H9 (cell line): ENCODE measurements around the gene FARP1. TPM values are rescaled to one million over a fixed set of nuclear protein-coding genes. Genes with fewer than 3 reads are reported as not detected.

ENCODE experiments used
- DNase-seq: peaks from one replicate; pipeline ENCODE4 v3.0.0-alpha.2; 2017
- H2AFZ ChIP-seq: one replicate; pipeline ENCODE4 v1.6.1; 2013; ENCODE audit warnings: mild to moderate bottlenecking, low read length, control low read depth, moderate library complexity
- H2AK5ac ChIP-seq: 2 replicates; pipeline ENCODE4 v1.6.1; 2013; ENCODE audit warnings: low read length, control low read depth, mixed read lengths; ENCODE audit not compliant: insufficient read length
- H2BK120ac ChIP-seq: one replicate; pipeline ENCODE4 v1.6.1; 2013; ENCODE audit warnings: low read depth, mild to moderate bottlenecking, low read length, control low read depth, inconsistent platforms; ENCODE audit not compliant: poor library complexity, severe bottlenecking
- H2BK12ac ChIP-seq: 2 replicates; pipeline ENCODE4 v1.6.1; 2013; ENCODE audit warnings: low read length, control low read depth, mixed read lengths, low read depth; ENCODE audit not compliant: insufficient read length
- H2BK15ac ChIP-seq: 2 replicates; pipeline ENCODE4 v1.6.1; 2013; ENCODE audit warnings: low read depth, low read length, control low read depth
- H2BK20ac ChIP-seq: one replicate; pipeline ENCODE4 v1.6.1; 2013; ENCODE audit warnings: low read depth, mild to moderate bottlenecking, low read length, control low read depth, inconsistent platforms; ENCODE audit not compliant: poor library complexity, severe bottlenecking
- H2BK5ac ChIP-seq: 2 replicates; pipeline ENCODE4 v1.6.1; 2013; ENCODE audit warnings: low read length, control low read depth, mixed read lengths; ENCODE audit not compliant: insufficient read length
- H3K14ac ChIP-seq: 2 replicates; pipeline ENCODE4 v1.6.1; 2013; ENCODE audit warnings: low read length, control low read depth; ENCODE audit not compliant: insufficient read depth
- H3K18ac ChIP-seq: 2 replicates; pipeline ENCODE4 v1.6.1; 2013; ENCODE audit warnings: low read depth, mild to moderate bottlenecking, mixed read lengths, low read length, control low read depth; ENCODE audit not compliant: insufficient read length
- H3K23ac ChIP-seq: 2 replicates; pipeline ENCODE4 v1.6.1; 2013; ENCODE audit warnings: low read length, control low read depth, mixed read lengths, low read depth; ENCODE audit not compliant: insufficient read length
- H3K23me2 ChIP-seq: 2 replicates; pipeline ENCODE4 v1.6.1; 2013; ENCODE audit warnings: low read depth, mild to moderate bottlenecking, mixed read lengths, low read length, control low read depth; ENCODE audit not compliant: insufficient read length, poor library complexity, severe bottlenecking
- H3K27ac ChIP-seq: 2 replicates; pipeline ENCODE4 v1.5.1; 2013; ENCODE audit warnings: low read length, control low read depth, mixed read lengths, low read depth; ENCODE audit not compliant: insufficient read length
- H3K27me3 ChIP-seq: 2 replicates; pipeline ENCODE4 v1.6.1; 2013; ENCODE audit warnings: low read length, control low read depth, inconsistent platforms; ENCODE audit not compliant: insufficient read depth
- H3K4ac ChIP-seq: 2 replicates; pipeline ENCODE4 v1.6.1; 2013; ENCODE audit warnings: low read depth, mild to moderate bottlenecking, control low read depth, inconsistent platforms, low read length, moderate library complexity
- H3K4me1 ChIP-seq: 2 replicates; pipeline ENCODE4 v1.6.1; 2013; ENCODE audit warnings: low read length, control low read depth, inconsistent platforms; ENCODE audit not compliant: insufficient read depth
- H3K4me2 ChIP-seq: 2 replicates; pipeline ENCODE4 v1.6.1; 2013; ENCODE audit warnings: low read length, control low read depth, mixed read lengths; ENCODE audit not compliant: insufficient read length, insufficient read depth
- H3K56ac ChIP-seq: 2 replicates; pipeline ENCODE4 v1.6.1; 2013; ENCODE audit warnings: low read depth, mild to moderate bottlenecking, mixed read lengths, low read length, control low read depth; ENCODE audit not compliant: insufficient read length
- H3K79me1 ChIP-seq: 2 replicates; pipeline ENCODE4 v1.6.1; 2013; ENCODE audit warnings: low read depth, mild to moderate bottlenecking, moderate library complexity, low read length, control low read depth, inconsistent platforms; ENCODE audit not compliant: insufficient read depth, poor library complexity, severe bottlenecking
- H3K79me2 ChIP-seq: 2 replicates; pipeline ENCODE4 v1.6.1; 2013; ENCODE audit warnings: low read length, control low read depth, inconsistent platforms; ENCODE audit not compliant: insufficient read depth
- H3K9ac ChIP-seq: 2 replicates; pipeline ENCODE4 v1.6.1; 2013; ENCODE audit warnings: low read length, control low read depth, mixed read lengths; ENCODE audit not compliant: insufficient read length; ENCODE audit errors: extremely low read depth
- H3K9me3 ChIP-seq: one replicate; pipeline ENCODE4 v1.6.1; 2013; ENCODE audit warnings: low read depth, low read length, inconsistent platforms; ENCODE audit not compliant: control insufficient read depth
- H3T11ph ChIP-seq: one replicate; pipeline ENCODE4 v1.6.1; 2013; ENCODE audit warnings: mild to moderate bottlenecking, low read length, control low read depth, inconsistent platforms
- H4K20me1 ChIP-seq: one replicate; pipeline ENCODE4 v1.6.1; 2013; ENCODE audit not compliant: control insufficient read depth, insufficient read length, insufficient read depth
- H4K5ac ChIP-seq: 2 replicates; pipeline ENCODE4 v1.6.1; 2013; ENCODE audit warnings: low read depth, mild to moderate bottlenecking, mixed read lengths, low read length, control low read depth; ENCODE audit not compliant: insufficient read length
- H4K8ac ChIP-seq: replicated peaks from 2 replicates; pipeline ENCODE4 v1.6.1; 2013; ENCODE audit warnings: low read length, control low read depth, mixed read lengths, low read depth; ENCODE audit not compliant: insufficient read length
- H4K91ac ChIP-seq: 2 replicates; pipeline ENCODE4 v1.6.1; 2013; ENCODE audit warnings: low read depth, mild to moderate bottlenecking, moderate library complexity, mixed read lengths, low read length, control low read depth; ENCODE audit not compliant: insufficient read length
- H3K27ac Mint-ChIP-seq, 3 experiments: 2 replicates in 2 of 3; 3 replicates in 1 of 3; pipeline ENCODE4 v1.8.0; 2020 to 2021; ENCODE audit warnings: mixed read lengths in 3 of 3, mild to moderate bottlenecking in 1 of 3, moderate library complexity in 1 of 3
- H3K27me3 Mint-ChIP-seq: 2 replicates; pipeline ENCODE4 v1.8.0; 2021; ENCODE audit warnings: low read depth, mild to moderate bottlenecking, moderate library complexity, mixed read lengths
- H3K36me3 Mint-ChIP-seq, 3 experiments: 2 replicates in 2 of 3; 3 replicates in 1 of 3; pipeline ENCODE4 v1.8.0; 2020 to 2021; ENCODE audit warnings: low read depth in 3 of 3, mixed read lengths in 3 of 3; ENCODE audit not compliant: insufficient read depth in 1 of 3
- H3K4me1 Mint-ChIP-seq, 2 experiments: 2 replicates each; pipeline ENCODE4 v1.8.0; 2020; ENCODE audit warnings: mixed read lengths in 2 of 2
- H3K4me3 Mint-ChIP-seq, 2 experiments: 2 replicates in 1 of 2; 3 replicates in 1 of 2; pipeline ENCODE4 v1.8.0; 2020 to 2021; ENCODE audit warnings: mild to moderate bottlenecking in 2 of 2, mixed read lengths in 2 of 2, moderate library complexity in 1 of 2
- H3K9me3 Mint-ChIP-seq, 2 experiments: 2 replicates in 1 of 2; 3 replicates in 1 of 2; pipeline ENCODE4 v1.8.0; 2020; ENCODE audit warnings: mild to moderate bottlenecking in 2 of 2, mixed read lengths in 2 of 2, moderate library complexity in 1 of 2
- CTCF ChIP-seq: fragments of 200-600 bp; sonication (generic); conservative IDR thresholded peaks from 3 replicates; pipeline ENCODE4 v1.8.0; 2021; ENCODE audit warnings: antibody characterized with exemption, mild to moderate bottlenecking
- WGBS: extraction: QIAGEN DNeasy Blood & Tissue Kit; methylation state at CpG from one replicate; pipeline ENCODE4 v1.1.7; 2013; ENCODE audit warnings: missing lambda C conversion rate, low lambda C conversion rate, mixed read lengths; ENCODE audit not compliant: insufficient read length; ENCODE audit errors: extremely low coverage; 5-methylcytosine and 5-hydroxymethylcytosine counted together
- total RNA-seq: library from RNA; stranded (reverse); gene quantifications from 2 replicates; pipeline ENCODE4 v1.2.1, GENCODE V29; 2021

FARP1 gene
- total RNA-seq, 1 experiment from 2014 or later: 95.9 TPM

DNA sequence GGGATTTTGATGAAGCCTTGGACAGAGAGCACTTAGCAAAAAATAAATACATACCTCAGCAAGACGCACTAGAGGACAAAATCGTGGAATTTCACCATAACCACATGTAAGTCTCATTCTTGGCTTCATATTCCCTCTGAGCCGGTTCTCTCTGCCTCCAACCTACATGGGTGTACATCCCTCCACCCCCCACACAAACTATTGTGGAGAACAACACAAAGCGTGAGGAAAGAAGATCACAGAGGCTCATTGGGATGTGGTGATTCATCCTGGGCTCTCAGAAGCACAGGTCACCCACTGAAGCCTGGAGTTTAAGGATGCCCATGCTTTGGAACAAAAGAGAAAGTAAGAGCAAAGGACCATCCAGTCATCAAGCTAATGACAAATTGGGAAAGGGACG lies 241.8 kb downstream of the FARP1 start:
- Histone ChIP-seq H3K4me1 (no peaks in the 10 kb centered on the region), H3K18ac (no peak overlapping the region), H4K8ac (no peak overlapping the region), H2BK15ac (no peak overlapping the region), H3K23ac (no peak overlapping the region), H3K23me2 (no peaks in the 10 kb centered on the region), H2BK20ac (no peak overlapping the region), H2AK5ac (no peak overlapping the region), H3K79me1 (no peaks in the 10 kb centered on the region), H3K9me3 (no peaks in the 10 kb centered on the region), H4K20me1 (no peaks in the 10 kb centered on the region), H2BK120ac (no peak overlapping the region), H3K14ac (no peak overlapping the region), H2BK5ac (no peak overlapping the region), H4K5ac (no peak overlapping the region), H3K56ac (no peak overlapping the region), H3K27ac (no peak overlapping the region), H3K4ac (no peak overlapping the region), H2AFZ (no peak overlapping the region), H4K91ac (no peak overlapping the region), H3K9ac (no peak overlapping the region), H3T11ph (no peak overlapping the region), H3K79me2 (no peaks in the 10 kb centered on the region), H3K27me3 (no peaks in the 10 kb centered on the region), H2BK12ac (no peak overlapping the region), H3K4me2 (no peak overlapping the region)
- peak overlapping the region; percentile 12 to 73 (median 23); a peak in 4 of 7 replicates for H3K27ac Mint-ChIP-seq
- DNase-seq: no peak
- H3K4me1 Mint-ChIP-seq: no peaks in the 10 kb centered on the region
- no CpG with 5 or more reads among the region's 5 CpGs for WGBS
- no peaks in the 10 kb centered on the region for H3K27me3 Mint-ChIP-seq
- no peaks in the 10 kb centered on the region for H3K9me3 Mint-ChIP-seq
- no peak overlapping the region for H3K4me3 Mint-ChIP-seq
- TF ChIP-seq CTCF: no peak
- H3K36me3 Mint-ChIP-seq: peaks cover 10 to 41% (median 39%) of the 10 kb centered on the region in 3 experiments; a peak in 6 of 7 replicates
